ENCODE data around the gene RPTOR. TPM values are rescaled to one million over a fixed set of nuclear protein-coding genes. Genes with fewer than 3 reads are reported as not detected.
"Not testable (repeated sequence)": the region's sequence is repeated elsewhere in the genome, so short reads cannot be mapped to it uniquely, and the experiment has no call there.

RPTOR gene
- total RNA-seq, 1 experiment from 2014 or later, result 26.3 TPM

GRCh38 chr17:80693511-80693910 lies 148.9 kb downstream of the RPTOR start:
- no peak for DNase-seq (ENCODE audit: low spot score)

GRCh38 chr17:80694085-80694991 lies 149.7 kb downstream of the RPTOR start:
- DNase-seq (ENCODE audit: low spot score), result no peak

- DNase-seq (ENCODE audit: low spot score), result no peak
These were observed 150.6 kb downstream of the RPTOR start for GRCh38 chr17:80694992-80695912.

GRCh38 chr17:80695979-80696378 lies 151.3 kb downstream of the RPTOR start:
- no peak for DNase-seq (ENCODE audit: low spot score)

GRCh38 chr17:80696456-80696855 lies 151.8 kb downstream of the RPTOR start:
- no peak for DNase-seq (ENCODE audit: low spot score)

GRCh38 chr17:80696964-80697363 lies 152.3 kb downstream of the RPTOR start:
- DNase-seq (ENCODE audit: low spot score), result no peak

GRCh38 chr17:80698297-80698696 lies 153.7 kb downstream of the RPTOR start:
- no peak for DNase-seq (ENCODE audit: low spot score)

- not testable (repeated sequence) for DNase-seq (ENCODE audit: low spot score)
These were observed 154.6 kb downstream of the RPTOR start for GRCh38 chr17:80699205-80699604.

- DNase-seq (ENCODE audit: low spot score), result no peak
These were observed 157.1 kb downstream of the RPTOR start for GRCh38 chr17:80701730-80702129.

GRCh38 chr17:80702315-80703141 lies 157.9 kb downstream of the RPTOR start:
- DNase-seq (ENCODE audit: low spot score), result no peak

GRCh38 chr17:80703142-80703478 lies 158.5 kb downstream of the RPTOR start:
- no peak for DNase-seq (ENCODE audit: low spot score)

- DNase-seq (ENCODE audit: low spot score), result no peak
These were observed 159.8 kb downstream of the RPTOR start for GRCh38 chr17:80704381-80704819.

- no peak for DNase-seq (ENCODE audit: low spot score)
These were observed 160.3 kb downstream of the RPTOR start for GRCh38 chr17:80704894-80705293.

GRCh38 chr17:80705988-80706387 lies 161.3 kb downstream of the RPTOR start:
- no peak for DNase-seq (ENCODE audit: low spot score)

GRCh38 chr17:80706463-80706867 lies 161.8 kb downstream of the RPTOR start:
- no peak for DNase-seq (ENCODE audit: low spot score)

- DNase-seq (ENCODE audit: low spot score), result no peak
These were observed 163.8 kb downstream of the RPTOR start for GRCh38 chr17:80708480-80708879.

GRCh38 chr17:80709090-80709695 lies 164.6 kb downstream of the RPTOR start:
- DNase-seq (ENCODE audit: low spot score), result no peak

- no peak for DNase-seq (ENCODE audit: low spot score)
These were observed 166.2 kb downstream of the RPTOR start for GRCh38 chr17:80710714-80711302.

GRCh38 chr17:80712089-80712488 lies 167.5 kb downstream of the RPTOR start:
- no peak for DNase-seq (ENCODE audit: low spot score)

- DNase-seq (ENCODE audit: low spot score), result no peak
These were observed 168.0 kb downstream of the RPTOR start for GRCh38 chr17:80712606-80713005.
